ENCODE results near the gene POU2F2. TPM values are rescaled to one million over a fixed set of nuclear protein-coding genes. Genes with fewer than 3 reads are reported as not detected.

The POU2F2 gene
- total and polyA plus RNA-seq, 10 donors = 22.3 to 67.4 (median 40.0) TPM

GRCh38 chr19:42062381-42062780 lies 69.9 kb downstream of the POU2F2 start:
- H3K27ac ChIP-seq = no peak overlapping the region
- H3K4me1 ChIP-seq = no peaks in the 10 kb centered on the region
- 90 to 97% (median 96%) methylated on average over 16 of the region's 16 CpGs for WGBS, 5 donors
- intact Hi-C loops (cut with DNase I; ENCODE audit: low total_unique reads) = no loop called here
- TF ChIP-seq POLR2AphosphoS5 (IDR thresholded peaks at IDR 0.05) (no peak), CTCF (IDR thresholded peaks at IDR 0.05 in 8 of 11, conservative IDR thresholded peaks at IDR 0.05 in 3 of 11) (no peak), POLR2A (IDR thresholded peaks at IDR 0.05) (no peak)
- no peak overlapping the region for H3K4me3 ChIP-seq
- H3K27me3 ChIP-seq (replicated peaks in 1 of 7) = peaks cover 0 to 26% (median 8%) of the 10 kb centered on the region in 7 donors
- H3K36me3 ChIP-seq = peaks cover 0 to 4% (median 0%) of the 10 kb centered on the region in 6 donors
- DNase-seq = no peak
- no peaks in the 10 kb centered on the region for H3K9me3 ChIP-seq

- H3K4me3 ChIP-seq = no peak overlapping the region
- WGBS, 5 donors = 81 to 94% (median 92%) methylated on average over 3 of the region's 3 CpGs
- no peak for TF ChIP-seq POLR2AphosphoS5 (IDR thresholded peaks at IDR 0.05)
- TF ChIP-seq POLR2A (IDR thresholded peaks at IDR 0.05) = no peak
- TF ChIP-seq CTCF (IDR thresholded peaks at IDR 0.05 in 8 of 11, conservative IDR thresholded peaks at IDR 0.05 in 3 of 11) = no peak
- H3K27ac ChIP-seq = no peak overlapping the region
- H3K27me3 ChIP-seq (replicated peaks in 1 of 7) = peaks cover 0 to 3% (median 0%) of the 10 kb centered on the region in 7 donors
- H3K4me1 ChIP-seq = no peaks in the 10 kb centered on the region
- intact Hi-C loops (cut with DNase I; ENCODE audit: low total_unique reads) = no loop called here
- DNase-seq = no peak
- no peaks in the 10 kb centered on the region for H3K9me3 ChIP-seq
- peaks cover 0 to 4% (median 0%) of the 10 kb centered on the region in 6 donors for H3K36me3 ChIP-seq
Observed at GRCh38 chr19:42060117-42060516, 72.1 kb downstream of the POU2F2 start.

GRCh38 chr19:42059196-42059595 lies 73.0 kb downstream of the POU2F2 start:
- Histone ChIP-seq H3K4me3 (no peak overlapping the region), H3K4me1 (no peaks in the 10 kb centered on the region), H3K27me3 (replicated peaks in 1 of 7) (no peaks in the 10 kb centered on the region), H3K36me3 (peaks cover 0 to 4% (median 0%) of the 10 kb centered on the region in 6 donors), H3K27ac (no peak overlapping the region), H3K9me3 (no peaks in the 10 kb centered on the region)
- DNase-seq = no peak
- 90 to 98% (median 93%) methylated on average over 12 to 13 of the region's 13 CpGs for WGBS, 5 donors
- TF ChIP-seq POLR2A (IDR thresholded peaks at IDR 0.05) = no peak
- TF ChIP-seq POLR2AphosphoS5 (IDR thresholded peaks at IDR 0.05) = no peak
- no peak for TF ChIP-seq CTCF (IDR thresholded peaks at IDR 0.05 in 8 of 11, conservative IDR thresholded peaks at IDR 0.05 in 3 of 11)
- intact Hi-C loops (cut with DNase I; ENCODE audit: low total_unique reads) = no loop called here

GRCh38 chr19:42057846-42058245 lies 74.4 kb downstream of the POU2F2 start:
- Histone ChIP-seq H3K4me3 (no peak overlapping the region), H3K27ac (no peak overlapping the region), H3K9me3 (no peaks in the 10 kb centered on the region), H3K4me1 (no peaks in the 10 kb centered on the region), H3K36me3 (peaks cover 0 to 4% (median 0%) of the 10 kb centered on the region in 6 donors), H3K27me3 (replicated peaks in 1 of 7) (no peaks in the 10 kb centered on the region)
- intact Hi-C loops (cut with DNase I; ENCODE audit: low total_unique reads) = no loop called here
- 71 to 84% (median 80%) methylated on average over 7 of the region's 7 CpGs for WGBS, 5 donors
- DNase-seq = no peak
- TF ChIP-seq POLR2AphosphoS5 (IDR thresholded peaks at IDR 0.05) = no peak
- TF ChIP-seq POLR2A (IDR thresholded peaks at IDR 0.05) = no peak
- TF ChIP-seq CTCF (IDR thresholded peaks at IDR 0.05 in 8 of 11, conservative IDR thresholded peaks at IDR 0.05 in 3 of 11) = no peak
